Heart right ventricle (tissue), 16 donors: Measurements from ENCODE around the gene LAPTM5. TPM values are rescaled to one million over a fixed set of nuclear protein-coding genes. Genes with fewer than 3 reads are reported as not detected.

Experiments
- ATAC-seq, 8 donors: fragments of 200-7000 bp; cut with Tn5 transposase; one replicate each; pipeline ENCODE4 v1.9.1; 2020; ENCODE audit warnings: mild to moderate bottlenecking in 8 of 8, moderate library complexity in 8 of 8, moderate number of reproducible peaks in 1 of 8
- DNase-seq, 2 donors: peaks; one replicate each; pipeline ENCODE4 v3.0.0-alpha.2; 2020
- H3K27ac ChIP-seq, 10 donors: fragments of 200-600 bp; sonication (generic) in 2 of 10; one replicate each; pipeline versions ENCODE4 v1.5.0 to v1.8.0; 2020 to 2022; ENCODE audit warnings: mild to moderate bottlenecking in 3 of 10
- H3K27me3 ChIP-seq, 7 donors: fragments of 200-600 bp; one replicate each; pipeline ENCODE4 v1.8.0; 2021 to 2022; ENCODE audit warnings: mild to moderate bottlenecking in 2 of 7
- H3K36me3 ChIP-seq, 9 donors: fragments of 200-600 bp; sonication (generic) in 1 of 9; one replicate each; pipeline versions ENCODE4 v1.5.0 to v1.8.0; 2020 to 2022; ENCODE audit warnings: mild to moderate bottlenecking in 2 of 9
- H3K4me1 ChIP-seq, 9 donors: fragments of 200-600 bp; sonication (generic) in 1 of 9; one replicate each; pipeline versions ENCODE4 v1.5.0 to v1.8.0; 2020 to 2022; ENCODE audit warnings: mild to moderate bottlenecking in 4 of 9
- H3K4me3 ChIP-seq, 10 donors: fragments of 200-600 bp; sonication (generic) in 2 of 10; one replicate each; pipeline versions ENCODE4 v1.5.0 to v1.8.0; 2020 to 2022; ENCODE audit warnings: mild to moderate bottlenecking in 7 of 10, moderate library complexity in 2 of 10
- H3K9me3 ChIP-seq, 11 donors: fragments of 200-600 bp in 10 of 11; sonication (generic) in 2 of 11; one replicate each; pipeline versions ENCODE4 v1.5.0 to v1.8.0; 2013 to 2022; ENCODE audit warnings: mild to moderate bottlenecking in 2 of 11, control low read depth in 1 of 11, moderate library complexity in 1 of 11
- CTCF ChIP-seq, 9 donors: fragments of 200-600 bp; sonication (generic) in 2 of 9; IDR thresholded peaks; one replicate each; pipeline versions ENCODE4 v1.5.0 to v1.8.0; 2021 to 2022; ENCODE audit warnings: antibody characterized with exemption in 9 of 9, mild to moderate bottlenecking in 5 of 9, moderate library complexity in 1 of 9
- WGBS, 2 donors: extraction: QIAGEN DNeasy Blood & Tissue Kit; methylation state at CpG; one replicate each; pipeline ENCODE4 v1.1.7; 2013; ENCODE audit warnings: inconsistent platforms in 1 of 2; 5-methylcytosine and 5-hydroxymethylcytosine counted together
- intact Hi-C, 10 donors: fragments of 100-400 bp; cut with DNase I; formaldehyde crosslinking; loops; one replicate each; pipeline versions ENCODE4 v1.11.1 to v1.14.2; 2022
- polyA plus RNA-seq, 2 donors: library from polyadenylated mRNA; stranded (reverse); fragments of 200-250 nt; gene quantifications; one replicate each; pipeline ENCODE4 v1.2.3, GENCODE V29; 2013
- total RNA-seq, 10 donors: library from RNA; stranded (reverse); fragmentation: NEBNext Ultra II Directional in 3 of 10; extraction: Animal tissue kit (Norgen Biotek cat#: 25700) in 3 of 10; gene quantifications; one replicate each; pipeline versions ENCODE4 v1.2.1 to v1.2.4, GENCODE V29; 2021 to 2023
- donor health status: Arrhythmogenic right ventricular cardiomyopathy.
- donor health status: ischemic (EF 13 %, LVEDD 7.1; RV severe dilation, severe dysfunction).
- donor health status: healthy with polysubstance abuse.
- donor health status: DM: no; HTN: yes; CAD: no.
- donor health status: DM: no; HTN: no; CAD: no.
- donor health status: ischemic (EF 25% LVEDD 6.9; RV normal size, moderate dysfunction).
- donor health status: ischemic (EF 25% LVEDD 5.7; RV mildly dilated, moderate dysfunction).
- donor health status: healthy.
- donor health status: DM: yes; HTN: yes; CAD: no.
- donor health status: Ischemic cardiomyopathy.
- donor health status: ischemic (EF 35%, LVEDD 5.7; RV mildly dilated, moderate dysfunction).
- donor health status: nonischemic (EF 11% LVEDD 7.7; RV severe dilation, severe dysfunction).
- donor health status: DM: yes; HTN: yes; CAD: no.
- donor health status: PGD.
- donor health status: ischemic (EF 29% LVEDD 5.4; RV normal size, mild dysfunction).
- donor health status: nonischemic (EF 23%, LVEDD 6.1; RV moderate dilation, normal function).

The LAPTM5 gene
- total and polyA plus RNA-seq, 12 donors, result 5.9 to 114 (median 13.9) TPM

- no peaks in the 10 kb centered on the region for H3K27me3 ChIP-seq
- peak; percentile 93 to 100 (median 98) for TF ChIP-seq CTCF (IDR thresholded peaks at IDR 0.05)
- ATAC-seq (peak; percentile 86 to 92 (median 89)), DNase-seq (peak; percentile 79 to 85)
- H3K27ac ChIP-seq, result peak overlapping the region; percentile 74 to 99 (median 96)
- H3K36me3 ChIP-seq, result no peaks in the 10 kb centered on the region
- intact Hi-C loops, result loop anchor here in 8 of 10 donors (1.0 to 10.0 kb wide), 8 partner anchors 60 to 1487 kb away; partner anchors contain the start of genes MECR (in 2 of the 8) and PTPRU (in 1 of the 8)
- H3K4me1 ChIP-seq, result peaks cover 0 to 15% (median 10%) of the 10 kb centered on the region in 9 donors
- H3K4me3 ChIP-seq, result peak overlapping the region; percentile 48 to 65 (median 60)
- 1% methylated on average over 66 of the region's 66 CpGs for WGBS, 2 donors
- peaks cover 0 to 18% (median 6%) of the 10 kb centered on the region in 11 donors for H3K9me3 ChIP-seq
Measured at GRCh38 chr1:30718636-30719405, 38.8 kb downstream of the LAPTM5 start.

GRCh38 chr1:30718091-30718635 is 39.4 kb downstream of the LAPTM5 start:
- Histone ChIP-seq H3K27me3 (no peaks in the 10 kb centered on the region), H3K27ac (peak overlapping the region in 9 of 10 donors; percentile 47 to 97 (median 69)), H3K4me3 (peak overlapping the region; percentile 21 to 55 (median 40)), H3K4me1 (peaks cover 0 to 18% (median 10%) of the 10 kb centered on the region in 9 donors), H3K36me3 (no peaks in the 10 kb centered on the region), H3K9me3 (peaks cover 0 to 18% (median 6%) of the 10 kb centered on the region in 11 donors)
- peak; percentile 98 to 100 for DNase-seq
- intact Hi-C loops, result loop anchor here in 5 of 10 donors (2.0 to 10.0 kb wide), 6 partner anchors 65 to 1486 kb away; partner anchors contain the start of genes MECR (in 2 of the 5) and PTPRU (in 1 of the 5)
- no peak for TF ChIP-seq CTCF (IDR thresholded peaks at IDR 0.05)
- peak; percentile 87 to 93 (median 90) for ATAC-seq
- WGBS, 2 donors, result 2% methylated on average over 43 to 50 of the region's 50 CpGs

GRCh38 chr1:30716646-30717045 is 40.9 kb downstream of the LAPTM5 start:
- DNase-seq (no peak), ATAC-seq (no peak)
- WGBS, 2 donors, result 96 to 98% methylated on average over 8 of the region's 8 CpGs
- intact Hi-C loops, result loop anchor here in 4 of 10 donors (5.0 to 10.0 kb wide), 4 partner anchors 196 to 1484 kb away; partner anchors contain the start of genes MECR (in 2 of the 4) and PTPRU (in 1 of the 4)
- TF ChIP-seq CTCF (IDR thresholded peaks at IDR 0.05), result no peak
- no peaks in the 10 kb centered on the region for H3K27me3 ChIP-seq
- no peak overlapping the region for H3K27ac ChIP-seq
- H3K9me3 ChIP-seq, result peaks cover 0 to 18% (median 6%) of the 10 kb centered on the region in 11 donors
- H3K4me3 ChIP-seq, result no peak overlapping the region
- H3K36me3 ChIP-seq, result no peaks in the 10 kb centered on the region
- peaks cover 0 to 18% (median 10%) of the 10 kb centered on the region in 9 donors for H3K4me1 ChIP-seq

GRCh38 chr1:30715886-30716285 is 41.7 kb downstream of the LAPTM5 start:
- peaks cover 0 to 18% (median 6%) of the 10 kb centered on the region in 11 donors for H3K9me3 ChIP-seq
- ATAC-seq (no peak), DNase-seq (no peak)
- no peaks in the 10 kb centered on the region for H3K27me3 ChIP-seq
- WGBS, 2 donors, result 98 to 99% methylated on average over 11 of the region's 11 CpGs
- H3K36me3 ChIP-seq, result no peaks in the 10 kb centered on the region
- intact Hi-C loops, result loop anchor here in 4 of 10 donors (5.0 to 10.0 kb wide), 4 partner anchors 196 to 1484 kb away; partner anchors contain the start of genes MECR (in 2 of the 4) and PTPRU (in 1 of the 4)
- no peak for TF ChIP-seq CTCF (IDR thresholded peaks at IDR 0.05)
- no peak overlapping the region for H3K27ac ChIP-seq
- H3K4me1 ChIP-seq, result peaks cover 0 to 18% (median 10%) of the 10 kb centered on the region in 9 donors
- no peak overlapping the region for H3K4me3 ChIP-seq
